SK-N-SH (cell line): Measurements from ENCODE around the gene TBX2. TPM values are rescaled to one million over a fixed set of nuclear protein-coding genes. Genes with fewer than 3 reads are reported as not detected.

Experiments
- CTCF ChIA-PET: fragments of 300-600, 350-600 bp; formaldehyde crosslinking; extraction: SDS; loops from one replicate; lab custom pipeline; 2021; lab: Yijun Ruan, JAX
- POLR2A ChIA-PET: fragments of 350-600 bp; sonication (Branson Sonifier 250); formaldehyde crosslinking; extraction: SDS; loops from one replicate; lab custom pipeline; 2020; ENCODE audit warnings: antibody characterized with exemption, inconsistent platforms; lab: Yijun Ruan, JAX
- DNase-seq: peaks from one replicate; pipeline ENCODE4 v3.0.0; 2012
- H2AFZ ChIP-seq: fragments of 200-600 bp; sonication (generic); 2 replicates; pipeline ENCODE4 v1.8.1; 2016; ENCODE audit warnings: antibody characterized with exemption, mild to moderate bottlenecking, low read depth
- H3F3A ChIP-seq: fragments of 200-600 bp; sonication (generic); replicated peaks from 2 replicates; pipeline ENCODE3; 2016; ENCODE audit warnings: antibody characterized with exemption, mild to moderate bottlenecking; ENCODE audit not compliant: insufficient read depth
- H3K27ac ChIP-seq, 2 experiments: fragments of 200-500 bp in 1 of 2; fragments of 200-600 bp in 1 of 2; sonication (Bioruptor generic) in 1 of 2; sonication (generic), shearing (Covaris generic) in 1 of 2; 2 replicates each; pipeline versions ENCODE4 v1.5.1 to v1.6.1; 2014 to 2016; ENCODE audit warnings: low read depth in 2 of 2, inconsistent platforms in 1 of 2, low read length in 1 of 2, mild to moderate bottlenecking in 1 of 2, mixed read lengths in 1 of 2
- H3K27me3 ChIP-seq: fragments of 200-600 bp; sonication (generic), shearing (Covaris generic); 2 replicates; pipeline ENCODE4 v1.6.1; 2016; ENCODE audit warnings: mixed run types; ENCODE audit not compliant: insufficient read depth
- H3K36me3 ChIP-seq, 2 experiments: fragments of 200-500 bp in 1 of 2; fragments of 200-600 bp in 1 of 2; sonication (Bioruptor generic) in 1 of 2; sonication (generic) in 1 of 2; replicated peaks in 1 of 2; 2 replicates each; pipeline versions ENCODE3 to v1.5.1; 2014 to 2016; ENCODE audit warnings: low read length in 1 of 2, mild to moderate bottlenecking in 1 of 2; ENCODE audit not compliant: insufficient read depth in 2 of 2, control insufficient read depth in 1 of 2
- H3K4me1 ChIP-seq, 2 experiments: fragments of 200-500 bp in 1 of 2; fragments of 200-600 bp in 1 of 2; sonication (Bioruptor generic) in 1 of 2; sonication (generic), shearing (Covaris generic) in 1 of 2; 2 replicates each; pipeline versions ENCODE4 v1.5.1 to v1.6.1; 2014 to 2016; ENCODE audit warnings: low read depth in 1 of 2, low read length in 1 of 2, mixed run types in 1 of 2; ENCODE audit not compliant: insufficient read depth in 2 of 2, control insufficient read depth in 1 of 2
- H3K4me2 ChIP-seq: fragments of 200-600 bp; sonication (generic), shearing (Covaris generic); 2 replicates; pipeline ENCODE4 v1.6.1; 2017; ENCODE audit warnings: mixed run types
- H3K4me3 ChIP-seq, 2 experiments: fragments of 200-500 bp in 1 of 2; fragments of 200-600 bp in 1 of 2; sonication (Bioruptor generic) in 1 of 2; sonication (generic), shearing (Covaris generic) in 1 of 2; 2 replicates each; pipeline versions ENCODE4 v1.5.1 to v1.8.1; 2014 to 2016; ENCODE audit warnings: low read depth in 2 of 2, inconsistent platforms in 1 of 2, low read length in 1 of 2, mild to moderate bottlenecking in 1 of 2, mixed read lengths in 1 of 2, moderate library complexity in 1 of 2
- H3K79me2 ChIP-seq: fragments of 200-600 bp; sonication (generic); 2 replicates; pipeline ENCODE4 v1.8.1; 2017; ENCODE audit warnings: mild to moderate bottlenecking; ENCODE audit not compliant: insufficient read depth
- H3K9ac ChIP-seq: fragments of 200-600 bp; sonication (generic); 2 replicates; pipeline ENCODE4 v1.6.1; 2017; ENCODE audit warnings: mixed run types
- H3K9me2 ChIP-seq: fragments of 200-600 bp; sonication (generic); 2 replicates; pipeline ENCODE4 v1.6.1; 2017; ENCODE audit warnings: mixed run types
- H3K9me3 ChIP-seq: fragments of 200-600 bp; sonication (generic); 2 replicates; pipeline ENCODE4 v1.6.1; 2017; ENCODE audit warnings: mixed run types, mild to moderate bottlenecking, moderate library complexity
- H4K20me1 ChIP-seq: fragments of 200-600 bp; sonication (generic); 2 replicates; pipeline ENCODE4 v1.6.1; 2017; ENCODE audit warnings: mild to moderate bottlenecking, mixed run types; ENCODE audit not compliant: insufficient read depth
- CTCF ChIP-seq: fragments of 200-600 bp; sonication (generic); IDR thresholded peaks from 2 replicates; pipeline ENCODE4 v1.6.1; 2017; ENCODE audit warnings: antibody characterized with exemption, mild to moderate bottlenecking, moderate library complexity
- ELF1 ChIP-seq: IDR thresholded peaks from 2 replicates; pipeline ENCODE4 v1.4.0; 2012
- EP300 ChIP-seq, 2 experiments: IDR thresholded peaks; 2 replicates each; pipeline versions ENCODE4 v1.4.0 to v1.6.1; 2012; ENCODE audit warnings: borderline replicate concordance in 1 of 2, low read depth in 1 of 2, low read length in 1 of 2
- FOSL2 ChIP-seq: IDR thresholded peaks from 2 replicates; pipeline ENCODE4 v1.4.0; 2012; ENCODE audit warnings: low read depth, mild to moderate bottlenecking, moderate library complexity, borderline replicate concordance
- FOXM1 ChIP-seq: IDR thresholded peaks from 2 replicates; pipeline ENCODE4 v1.4.0; 2012; ENCODE audit warnings: low read depth, mild to moderate bottlenecking
- IRF3 ChIP-seq: fragments of 150-350 bp; IDR thresholded peaks from 2 replicates; pipeline ENCODE4 v1.6.1; 2016; ENCODE audit warnings: mild to moderate bottlenecking, low read depth, low read length
- JUND ChIP-seq: IDR thresholded peaks from 2 replicates; pipeline ENCODE4 v1.4.0; 2012
- MAX ChIP-seq: IDR thresholded peaks from 2 replicates; pipeline ENCODE4 v1.4.0; 2012; ENCODE audit warnings: low read depth
- MXI1 ChIP-seq: IDR thresholded peaks from 2 replicates; pipeline ENCODE4 v1.6.1; 2012; ENCODE audit warnings: mild to moderate bottlenecking, low read depth, low read length, improper control_type of control experiment
- NFIC ChIP-seq: IDR thresholded peaks from 2 replicates; pipeline ENCODE4 v1.4.0; 2012; ENCODE audit warnings: borderline replicate concordance
- PBX3 ChIP-seq: IDR thresholded peaks from 2 replicates; pipeline ENCODE4; 2012
- POLR2AphosphoS5 ChIP-seq: IDR thresholded peaks from 2 replicates; pipeline ENCODE4 v1.6.1; 2012; ENCODE audit warnings: low read depth, low read length
- RAD21 ChIP-seq: IDR thresholded peaks from 2 replicates; pipeline ENCODE4 v1.6.1; 2012; ENCODE audit warnings: mild to moderate bottlenecking, low read length
- REST ChIP-seq: IDR thresholded peaks from 2 replicates; pipeline ENCODE4 v1.6.1; 2012; ENCODE audit warnings: mild to moderate bottlenecking, low read depth, low read length, moderate library complexity
- SMC3 ChIP-seq: IDR thresholded peaks from 2 replicates; pipeline ENCODE4 v1.6.1; 2012; ENCODE audit warnings: low read depth, low read length, improper control_type of control experiment
- TAF1 ChIP-seq: IDR thresholded peaks from 2 replicates; pipeline ENCODE4 v1.6.1; 2012; ENCODE audit warnings: low read depth, mild to moderate bottlenecking, low read length, moderate library complexity, borderline replicate concordance
- TCF12 ChIP-seq: IDR thresholded peaks from 2 replicates; pipeline ENCODE4 v1.4.0; 2012
- USF2 ChIP-seq: fragments of 150-350 bp; IDR thresholded peaks from 2 replicates; pipeline ENCODE4 v1.6.1; 2017; ENCODE audit warnings: antibody characterized with exemption, low read length, low read depth, borderline replicate concordance
- YY1 ChIP-seq: IDR thresholded peaks from 2 replicates; pipeline ENCODE4 v1.4.0; 2012; ENCODE audit warnings: low read depth, mild to moderate bottlenecking
- ZBTB33 ChIP-seq: IDR thresholded peaks from 2 replicates; pipeline ENCODE4 v1.4.0; 2012; ENCODE audit warnings: low read depth, borderline replicate concordance
- WGBS: methylation state at CpG from one replicate; pipeline ENCODE4 v1.1.6; 2017; ENCODE audit warnings: low lambda C conversion rate; 5-methylcytosine and 5-hydroxymethylcytosine counted together
- polyA plus RNA-seq, 3 experiments: library from polyadenylated mRNA; depleted of rRNA; stranded (reverse); fragments of >200 nt; gene quantifications; 2 replicates each; pipeline ENCODE4 v1.2.3, GENCODE V29; 2012

The TBX2 gene
- polyA plus RNA-seq, 1 of the 3 experiments (the other 2 are of a cell fraction), result 57.8 TPM

- no peaks in the 10 kb centered on the region for H3K27me3 ChIP-seq
Observed at GRCh38 chr17:61457226-61457983, 57.8 kb downstream of the TBX2 start.

More at GRCh38 chr17:61457226-61457983, 57.8 kb downstream of the TBX2 start:
- no peak overlapping the region for H3K27ac ChIP-seq
- H3K79me2 ChIP-seq, result no peaks in the 10 kb centered on the region
- CTCF ChIA-PET, result interaction anchor here (0.6 to 2.1 kb wide), 4 partner anchors 8 to 348 kb away, joined by 3 to 7 read pairs (median 3); no protein-coding TSS in a partner anchor
- no peak overlapping the region for H3K4me2 ChIP-seq
- H3K9me2 ChIP-seq, result no peaks in the 10 kb centered on the region
- H4K20me1 ChIP-seq, result no peaks in the 10 kb centered on the region
- DNase-seq, result no peak
- POLR2A ChIA-PET, result no interaction called here
- no peaks in the 10 kb centered on the region for H3K9me3 ChIP-seq
- TF ChIP-seq YY1 (no peak), TCF12 (no peak), FOXM1 (no peak), CTCF (no peak), SMC3 (no peak), TAF1 (no peak), POLR2AphosphoS5 (no peak), EP300 (IDR thresholded peaks at IDR 0.05; ENCODE audit: borderline replicate concordance in 1 of 2, low read depth in 1 of 2, low read length in 1 of 2) (no peak), MXI1 (no peak), RAD21 (no peak), ELF1 (no peak), USF2 (no peak), JUND (no peak), NFIC (no peak), PBX3 (no peak), ZBTB33 (no peak), REST (no peak), FOSL2 (no peak), IRF3 (no peak), MAX (no peak)
- 90% methylated on average over 32 of the region's 39 CpGs for WGBS
- H3K9ac ChIP-seq, result no peak overlapping the region
- no peaks in the 10 kb centered on the region for H3F3A ChIP-seq
- H3K4me3 ChIP-seq, result no peak overlapping the region
- peaks cover 0 to 3% of the 10 kb centered on the region in 2 experiments; a peak in 1 of 4 replicates for H3K4me1 ChIP-seq
- no peak overlapping the region for H2AFZ ChIP-seq
- no peaks in the 10 kb centered on the region for H3K36me3 ChIP-seq
